H1 (cell line): ENCODE results near the gene ZNF606. TPM values are rescaled to one million over a fixed set of nuclear protein-coding genes. Genes with fewer than 3 reads are reported as not detected.
A peak's percentile ranks its signal among the peaks of the same experiment; 100 is the strongest.

Source experiments
- CTCF ChIA-PET: fragments of 300-600 bp; sonication (Branson Sonifier 250); formaldehyde crosslinking; loops from one replicate; lab custom pipeline; 2021; ENCODE audit not compliant: partially characterized antibody; lab: Charles Lee
- POLR2A ChIA-PET: fragments of 300-600 bp; sonication (Branson Sonifier 250); formaldehyde crosslinking; loops from one replicate; lab custom pipeline; 2021; ENCODE audit warnings: inconsistent platforms; ENCODE audit not compliant: partially characterized antibody; lab: Charles Lee
- DNase-seq, 2 experiments: peaks; one replicate each; pipeline versions ENCODE4 v3.0.0 to v3.0.0-alpha.2; 2010 to 2022; ENCODE audit warnings: low spot score in 2 of 2, low read depth in 1 of 2, mixed read lengths in 1 of 2
- FAIRE-seq: peaks from 2 replicates; lab custom pipeline; 2011; peaks lifted over from hg19 to GRCh38; lab: Jason Lieb, UNC
- H2AFZ ChIP-seq: 2 replicates; pipeline ENCODE4 v1.8.1; 2012; ENCODE audit warnings: low read length, inconsistent platforms
- H2AK5ac ChIP-seq: 2 replicates; pipeline ENCODE4 v1.6.1; 2013; ENCODE audit warnings: low read depth, low read length
- H2BK120ac ChIP-seq: replicated peaks from 2 replicates; pipeline ENCODE3; 2013; ENCODE audit warnings: low read depth, low read length, inconsistent platforms
- H2BK12ac ChIP-seq: 2 replicates; pipeline ENCODE4 v1.6.1; 2013; ENCODE audit warnings: low read depth, low read length
- H2BK15ac ChIP-seq: 2 replicates; pipeline ENCODE4 v1.6.1; 2013; ENCODE audit warnings: low read length
- H2BK20ac ChIP-seq: 2 replicates; pipeline ENCODE4 v1.6.1; 2013; ENCODE audit warnings: low read length
- H2BK5ac ChIP-seq: 2 replicates; pipeline ENCODE4 v1.6.1; 2013; ENCODE audit warnings: low read depth, low read length
- H3K14ac ChIP-seq: 2 replicates; pipeline ENCODE4 v1.6.1; 2013; ENCODE audit warnings: inconsistent platforms; ENCODE audit not compliant: insufficient read length
- H3K18ac ChIP-seq: 2 replicates; pipeline ENCODE4 v1.6.1; 2013; ENCODE audit warnings: low read length; ENCODE audit errors: extremely low read depth
- H3K23ac ChIP-seq: 2 replicates; pipeline ENCODE4 v1.6.1; 2013; ENCODE audit warnings: inconsistent platforms; ENCODE audit not compliant: insufficient read length
- H3K23me2 ChIP-seq: 2 replicates; pipeline ENCODE4 v1.6.1; 2013; ENCODE audit warnings: low read depth, low read length
- H3K27ac ChIP-seq: 2 replicates; pipeline ENCODE4 v1.6.1; 2011; ENCODE audit warnings: low read depth, low read length, inconsistent platforms
- H3K27me3 ChIP-seq, 4 experiments: replicated peaks in 1 of 4; 1 replicate in 1 of 4; 2 replicates in 3 of 4; pipeline versions ENCODE4 v1.6.1 to v1.8.1; 2011 to 2013; ENCODE audit warnings: low read length in 3 of 4, mild to moderate bottlenecking in 3 of 4, inconsistent platforms in 2 of 4, mixed read lengths in 2 of 4, moderate library complexity in 1 of 4; ENCODE audit not compliant: control insufficient read depth in 3 of 4, insufficient read depth in 3 of 4; ENCODE audit errors: extremely low read depth in 1 of 4
- H3K36me3 ChIP-seq, 4 experiments: 2 replicates each; pipeline versions ENCODE4 v1.6.1 to v1.8.1; 2011 to 2013; ENCODE audit warnings: mild to moderate bottlenecking in 4 of 4, low read length in 3 of 4, moderate library complexity in 2 of 4, control low read depth in 1 of 4, inconsistent platforms in 1 of 4; ENCODE audit not compliant: insufficient read depth in 4 of 4, control insufficient read depth in 2 of 4
- H3K4ac ChIP-seq: replicated peaks from 2 replicates; pipeline ENCODE3; 2013; ENCODE audit warnings: low read length, low read depth, mixed read lengths, inconsistent platforms; ENCODE audit not compliant: insufficient read length
- H3K4me1 ChIP-seq, 4 experiments: replicated peaks in 1 of 4; 1 replicate in 1 of 4; 2 replicates in 3 of 4; pipeline versions ENCODE4 v1.6.1 to v1.8.1; 2011 to 2013; ENCODE audit warnings: low read length in 3 of 4, inconsistent platforms in 2 of 4, mixed read lengths in 1 of 4; ENCODE audit not compliant: insufficient read depth in 4 of 4, control insufficient read depth in 3 of 4
- H3K4me2 ChIP-seq, 2 experiments: 2 replicates each; pipeline versions ENCODE4 v1.6.1 to v1.8.1; 2011 to 2013; ENCODE audit warnings: low read depth in 2 of 2, low read length in 2 of 2, control low read depth in 1 of 2, inconsistent platforms in 1 of 2, mild to moderate bottlenecking in 1 of 2; ENCODE audit not compliant: insufficient read depth in 1 of 2
- H3K4me3 ChIP-seq, 4 experiments: fragments of 200-600, 300-600 bp in 1 of 4; sonication (generic), shearing (Covaris generic), sonication (Bioruptor Twin) in 1 of 4; 2 replicates each; pipeline versions ENCODE4 v1.5.1 to v1.8.1; 2011 to 2016; ENCODE audit warnings: low read length in 4 of 4, low read depth in 3 of 4, control low read depth in 2 of 4, inconsistent platforms in 2 of 4, mild to moderate bottlenecking in 2 of 4, mixed read lengths in 1 of 4, moderate library complexity in 1 of 4; ENCODE audit not compliant: insufficient read depth in 2 of 4; ENCODE audit errors: extremely low read depth in 1 of 4
- H3K56ac ChIP-seq: replicated peaks from 2 replicates; pipeline ENCODE3; 2013; ENCODE audit warnings: low read depth, mild to moderate bottlenecking, mixed read lengths, low read length, inconsistent platforms; ENCODE audit not compliant: insufficient read length
- H3K79me1 ChIP-seq: 2 replicates; pipeline ENCODE4 v1.6.1; 2013; ENCODE audit warnings: low read depth, low read length, control low read depth
- H3K79me2 ChIP-seq, 2 experiments: 2 replicates each; pipeline versions ENCODE4 v1.6.1 to v1.8.1; 2012 to 2013; ENCODE audit warnings: low read length in 2 of 2, mild to moderate bottlenecking in 2 of 2, inconsistent platforms in 1 of 2; ENCODE audit not compliant: insufficient read depth in 2 of 2, control insufficient read depth in 1 of 2
- H3K9ac ChIP-seq, 4 experiments: replicated peaks in 1 of 4; 1 replicate in 1 of 4; 2 replicates in 3 of 4; pipeline versions ENCODE4 v1.6.1 to v1.8.1; 2011 to 2013; ENCODE audit warnings: low read depth in 3 of 4, low read length in 3 of 4, control low read depth in 2 of 4, mild to moderate bottlenecking in 2 of 4, moderate library complexity in 2 of 4, inconsistent platforms in 1 of 4; ENCODE audit errors: extremely low read depth in 1 of 4
- H3K9me3 ChIP-seq, 2 experiments: 2 replicates each; pipeline versions ENCODE4 v1.6.1 to v1.8.1; 2012 to 2013; ENCODE audit warnings: mild to moderate bottlenecking in 2 of 2, moderate library complexity in 2 of 2, control low read depth in 1 of 2, inconsistent platforms in 1 of 2, low read depth in 1 of 2, low read length in 1 of 2, mixed read lengths in 1 of 2; ENCODE audit not compliant: insufficient read depth in 2 of 2
- H4K20me1 ChIP-seq, 2 experiments: replicated peaks in 1 of 2; 2 replicates each; pipeline versions ENCODE3 to v1.8.1; 2011 to 2013; ENCODE audit warnings: inconsistent platforms in 2 of 2, low read length in 2 of 2, mild to moderate bottlenecking in 1 of 2; ENCODE audit not compliant: insufficient read depth in 2 of 2, control insufficient read depth in 1 of 2
- H4K5ac ChIP-seq: 2 replicates; pipeline ENCODE4 v1.6.1; 2013; ENCODE audit warnings: low read length, low read depth, mixed read lengths, inconsistent platforms; ENCODE audit not compliant: insufficient read length
- H4K8ac ChIP-seq: 2 replicates; pipeline ENCODE4 v1.8.0; 2013; ENCODE audit warnings: mild to moderate bottlenecking, moderate library complexity, low read length, inconsistent platforms; ENCODE audit not compliant: insufficient read depth; ENCODE audit errors: extremely low read depth
- H4K91ac ChIP-seq: replicated peaks from 2 replicates; pipeline ENCODE3; 2013; ENCODE audit warnings: low read length, mixed read lengths, inconsistent platforms; ENCODE audit not compliant: insufficient read length
- CTBP2 ChIP-seq: IDR thresholded peaks from 2 replicates; pipeline ENCODE4 v1.7.0; 2011; ENCODE audit warnings: borderline replicate concordance, mild to moderate bottlenecking, moderate library complexity, mixed read lengths, low read length; ENCODE audit not compliant: insufficient read depth, insufficient read length
- POLR2A ChIP-seq, 2 experiments: IDR thresholded peaks; 1 replicate in 1 of 2; 2 replicates in 1 of 2; pipeline ENCODE4 v1.6.1; 2011; ENCODE audit warnings: low read depth in 2 of 2, low read length in 2 of 2, mild to moderate bottlenecking in 2 of 2; ENCODE audit errors: control extremely low read depth in 1 of 2
- RAD21 ChIP-seq, 2 experiments: IDR thresholded peaks in 1 of 2; conservative IDR thresholded peaks in 1 of 2; 2 replicates each; pipeline ENCODE4 v1.6.1; 2011; ENCODE audit warnings: low read depth in 2 of 2, low read length in 2 of 2, improper control_type of control experiment in 1 of 2, inconsistent platforms in 1 of 2, mild to moderate bottlenecking in 1 of 2, moderate library complexity in 1 of 2
- TAF1 ChIP-seq: IDR thresholded peaks from 2 replicates; pipeline ENCODE4 v1.6.1; 2011; ENCODE audit warnings: mild to moderate bottlenecking, low read depth, low read length
- TCF12 ChIP-seq: IDR thresholded peaks from 2 replicates; pipeline ENCODE4 v1.6.1; 2011; ENCODE audit warnings: low read depth, mild to moderate bottlenecking, low read length
- YY1 ChIP-seq: IDR thresholded peaks from 2 replicates; pipeline ENCODE4 v1.6.1; 2011; ENCODE audit warnings: low read depth, mild to moderate bottlenecking, low read length
- WGBS, 2 experiments: shearing (Covaris generic) in 1 of 2; methylation state at CpG; one replicate each; pipeline versions ENCODE4 v1.1.6 to v1.1.7; 2013 to 2015; ENCODE audit warnings: low lambda C conversion rate in 2 of 2, mixed read lengths in 2 of 2, inconsistent platforms in 1 of 2, low coverage in 1 of 2, missing lambda C conversion rate in 1 of 2; ENCODE audit not compliant: insufficient replicate concordance in 2 of 2, insufficient coverage in 1 of 2, insufficient read length in 1 of 2; ENCODE audit errors: extremely low coverage in 1 of 2, missing lambda C conversion rate in 1 of 2; 5-methylcytosine and 5-hydroxymethylcytosine counted together
- polyA plus RNA-seq, 7 experiments: library from polyadenylated mRNA; depleted of rRNA in 3 of 7; stranded (reverse) in 5 of 7; unstranded in 2 of 7; fragments of >200 nt in 5 of 7; fragments of 200-250 nt in 2 of 7; gene quantifications; 1 replicate in 5 of 7; 2 replicates in 1 of 7; 4 replicates in 1 of 7; pipeline versions ENCODE4 v1.2.1 to v1.2.3, GENCODE V29; 2011 to 2013; ENCODE audit warnings: missing spikeins in 2 of 7, mixed read lengths in 2 of 7
- total RNA-seq: library from RNA; stranded (reverse); fragmentation: NEBNext Ultra II Directional; extraction: Animal tissue kit (Norgen Biotek cat#: 25700); gene quantifications from 2 replicates; pipeline ENCODE4 v1.2.1, GENCODE V29; 2021

The ZNF606 gene
- total and polyA plus RNA-seq, 2 of the 8 experiments (the other 6 are each of a cell fraction or from before 2014, with no cell fraction given), result 5.2 to 19.3 TPM

DNA sequence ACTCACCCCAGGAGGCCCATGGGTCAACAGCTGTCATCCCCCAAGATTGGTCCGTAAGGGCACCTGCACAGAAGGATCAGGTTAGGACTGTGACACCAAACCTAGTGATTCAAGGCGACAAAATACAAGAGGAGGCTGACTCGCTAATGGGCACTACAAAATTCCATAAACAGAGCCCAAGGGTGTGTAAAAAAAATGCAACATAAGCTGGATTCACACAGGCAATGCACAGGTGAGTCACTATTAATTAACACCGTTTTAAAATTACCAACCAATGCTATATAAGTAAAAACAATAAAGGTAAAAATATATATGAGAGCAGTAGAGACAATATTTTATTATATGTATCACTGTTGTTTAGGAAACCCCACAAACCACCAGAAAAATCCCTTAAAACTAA, 1.9 kb downstream of the ZNF606 start:
- Histone ChIP-seq H3K14ac (no peak overlapping the region), H4K8ac (no peak overlapping the region), H3K23ac (no peak overlapping the region), H3K18ac (no peak overlapping the region), H2BK15ac (no peak overlapping the region), H2BK5ac (no peak overlapping the region), H3K23me2 (peaks cover 4% of the 10 kb centered on the region), H4K5ac (no peak overlapping the region), H2AK5ac (no peak overlapping the region), H3K27me3 (no peaks in the 10 kb centered on the region; a peak in 1 of 7 replicates), H3K79me2 (peaks cover 0 to 46% of the 10 kb centered on the region in 2 experiments; a peak in 3 of 4 replicates), H3K9ac (no peak overlapping the region; a peak in 1 of 7 replicates), H4K91ac (no peak overlapping the region), H2BK12ac (no peak overlapping the region), H3K9me3 (peaks cover 11 to 15% of the 10 kb centered on the region in 2 experiments), H3K27ac (no peak overlapping the region), H4K20me1 (no peaks in the 10 kb centered on the region), H3K56ac (no peak overlapping the region), H2BK120ac (no peak overlapping the region), H2AFZ (no peak overlapping the region), H3K4me3 (peak overlapping the region in 2 of 4 experiments; percentile 77 to 79; a peak in 3 of 8 replicates), H3K4me1 (peaks cover 0 to 5% (median under 1%) of the 10 kb centered on the region in 4 experiments; a peak in 2 of 7 replicates), H3K4ac (no peak overlapping the region), H2BK20ac (no peak overlapping the region), H3K4me2 (peak overlapping the region; percentile 79 to 82; a peak in 2 of 4 replicates), H3K79me1 (peaks cover 15% of the 10 kb centered on the region), H3K36me3 (peaks cover 13 to 49% (median 34%) of the 10 kb centered on the region in 4 experiments)
- DNase-seq, result no peak
- POLR2A ChIA-PET, result interaction anchor here (1.0 to 4.2 kb wide), 7 partner anchors 8 to 150 kb away, joined by 3 to 35 read pairs (median 13); partner anchors contain the start of genes ZNF329 and ZNF418
- FAIRE-seq, result no peak
- WGBS, 2 experiments, result 88% methylated on average over 4 of the region's 4 CpGs; no CpG with 5 or more reads in 1 of the 2 experiments
- CTCF ChIA-PET, result no interaction called here
- TF ChIP-seq CTBP2 (no peak), TAF1 (no peak), YY1 (no peak), POLR2A (IDR thresholded peaks at IDR 0.05; ENCODE audit: control extremely low read depth in 1 of 2, low read depth in 2 of 2, low read length in 2 of 2) (no peak), RAD21 (IDR thresholded peaks at IDR 0.05 in 1 of 2, conservative IDR thresholded peaks at IDR 0.05 in 1 of 2; ENCODE audit: low read depth in 2 of 2, low read length in 2 of 2) (no peak), TCF12 (no peak)
